Stomach (tissue), 4 donors: ENCODE measurements around the gene LMOD2.

Experiments used
- EP300 ChIP-seq: sonication (generic); formaldehyde crosslinking; IDR thresholded peaks from one replicate; pipeline ENCODE4 v1.6.1; 2017; ENCODE audit warnings: antibody characterized with exemption
- POLR2A ChIP-seq, 4 donors: fragments of 450-650 bp; IDR thresholded peaks; one replicate each; pipeline ENCODE4 v1.6.1; 2016; ENCODE audit warnings: antibody characterized with exemption in 4 of 4, control low read depth in 2 of 4, mild to moderate bottlenecking in 1 of 4, moderate library complexity in 1 of 4
- TF ChIP-seq, protein P1 (sequence below), 7 experiments: fragments of 450-650 bp in 4 of 7; fragments of 200-600 bp in 3 of 7; sonication (generic) in 3 of 7; IDR thresholded peaks; one replicate each; pipeline ENCODE4 v1.5.1; 2016 to 2019; ENCODE audit warnings: antibody characterized with exemption in 7 of 7, control low read depth in 2 of 7, mild to moderate bottlenecking in 1 of 7

DNA sequence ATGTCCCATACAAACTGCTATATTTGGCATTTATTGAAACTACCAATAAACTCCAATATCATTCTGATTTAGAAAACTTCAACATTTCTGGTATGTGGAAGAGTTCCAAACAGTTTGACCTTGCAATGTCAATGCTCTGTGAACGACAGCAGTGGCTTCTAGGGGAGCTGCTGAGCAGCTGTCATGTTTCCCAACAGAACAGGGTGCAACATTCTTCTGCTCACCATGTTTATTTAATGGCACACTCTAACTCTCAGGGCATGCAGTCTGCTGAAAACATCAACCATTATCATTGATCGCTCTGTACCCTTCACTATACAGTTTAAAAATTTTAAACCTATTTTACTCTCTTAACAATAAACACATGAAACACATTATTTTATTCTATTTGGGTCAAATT, 25.9 kb downstream of the LMOD2 start:
- TF ChIP-seq, protein P1, sequence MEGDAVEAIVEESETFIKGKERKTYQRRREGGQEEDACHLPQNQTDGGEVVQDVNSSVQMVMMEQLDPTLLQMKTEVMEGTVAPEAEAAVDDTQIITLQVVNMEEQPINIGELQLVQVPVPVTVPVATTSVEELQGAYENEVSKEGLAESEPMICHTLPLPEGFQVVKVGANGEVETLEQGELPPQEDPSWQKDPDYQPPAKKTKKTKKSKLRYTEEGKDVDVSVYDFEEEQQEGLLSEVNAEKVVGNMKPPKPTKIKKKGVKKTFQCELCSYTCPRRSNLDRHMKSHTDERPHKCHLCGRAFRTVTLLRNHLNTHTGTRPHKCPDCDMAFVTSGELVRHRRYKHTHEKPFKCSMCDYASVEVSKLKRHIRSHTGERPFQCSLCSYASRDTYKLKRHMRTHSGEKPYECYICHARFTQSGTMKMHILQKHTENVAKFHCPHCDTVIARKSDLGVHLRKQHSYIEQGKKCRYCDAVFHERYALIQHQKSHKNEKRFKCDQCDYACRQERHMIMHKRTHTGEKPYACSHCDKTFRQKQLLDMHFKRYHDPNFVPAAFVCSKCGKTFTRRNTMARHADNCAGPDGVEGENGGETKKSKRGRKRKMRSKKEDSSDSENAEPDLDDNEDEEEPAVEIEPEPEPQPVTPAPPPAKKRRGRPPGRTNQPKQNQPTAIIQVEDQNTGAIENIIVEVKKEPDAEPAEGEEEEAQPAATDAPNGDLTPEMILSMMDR (IDR thresholded peaks at IDR 0.05): no peak
- TF ChIP-seq POLR2A (IDR thresholded peaks at IDR 0.05): no peak
- no peak for TF ChIP-seq EP300
